ENCODE results near the gene EIF3D.
A peak's percentile ranks its signal among the peaks of the same experiment; 100 is the strongest.

The EIF3D gene

GRCh38 chr22:36506637-36507517 is 22.1 kb downstream of the EIF3D start, which contains the start of gene FOXRED2:
FOXRED2 (minus strand) TSS chr22:36507040; CDS start chr22:36506422, 618 bp downstream.
- peak; percentile 86 to 96 (median 92) for DNase-seq

DNA sequence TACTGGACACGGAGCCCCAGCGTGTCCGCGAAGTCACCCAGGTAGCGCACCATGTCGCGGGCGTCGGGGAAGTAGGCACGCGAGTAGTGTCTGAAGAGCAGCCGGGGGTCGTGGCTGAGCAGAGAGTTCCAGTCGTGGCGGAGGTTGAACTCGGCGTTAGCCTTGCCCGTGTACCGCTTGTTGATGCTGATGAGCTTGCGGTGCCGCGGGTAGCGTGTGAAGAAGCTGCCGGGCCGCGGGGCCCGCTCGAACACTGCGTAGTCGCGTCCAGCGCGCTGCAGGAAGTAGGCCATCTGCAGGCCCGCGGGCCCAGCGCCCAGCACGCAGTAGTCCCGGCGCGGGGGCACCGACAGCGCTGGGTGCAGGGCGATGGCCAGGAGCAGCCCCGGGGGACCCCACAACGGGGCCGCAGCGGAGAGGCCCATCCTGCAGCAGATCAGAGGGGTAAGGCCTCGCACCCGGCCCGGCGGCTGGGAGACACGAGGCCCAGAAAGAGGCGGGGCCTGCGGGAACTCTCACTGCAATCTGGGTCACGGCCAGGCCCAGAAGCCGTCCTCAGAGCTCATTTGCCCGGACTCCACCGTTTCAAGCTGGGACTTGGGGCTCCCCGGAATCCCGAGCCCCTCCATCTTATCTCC is 22.8 kb downstream of the EIF3D start:
- DNase-seq, result no peak

- DNase-seq, result no peak
These were observed 30.9 kb downstream of the EIF3D start for GRCh38 chr22:36497910-36498665.

- peak; percentile 87 to 94 (median 91) for DNase-seq
These were observed 35.3 kb downstream of the EIF3D start for GRCh38 chr22:36493690-36494110.

- DNase-seq, result no peak
These were observed 36.9 kb downstream of the EIF3D start for GRCh38 chr22:36492109-36492508.

DNA sequence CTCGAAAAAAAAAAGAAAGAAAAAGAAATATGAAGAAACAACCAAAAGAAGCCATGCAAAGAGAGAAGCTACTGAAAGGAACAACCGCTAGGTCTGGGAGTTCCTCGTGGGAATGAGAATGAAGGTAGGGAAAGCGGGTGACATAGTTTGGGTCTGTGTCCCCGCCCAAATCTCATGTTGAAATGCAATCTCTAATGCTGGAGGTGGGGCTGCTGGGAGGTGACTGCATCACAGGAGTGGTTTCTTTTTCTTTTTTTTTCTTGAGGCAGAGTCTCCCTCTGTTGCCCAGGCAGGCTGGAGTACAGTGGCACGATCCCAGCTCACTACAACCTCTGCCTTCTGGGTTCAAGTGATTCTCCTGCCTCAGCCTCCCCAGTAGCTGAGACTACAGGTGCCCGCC is 37.8 kb downstream of the EIF3D start:
- DNase-seq, result no peak

GRCh38 chr22:36486619-36487384 is 42.2 kb downstream of the EIF3D start:
- DNase-seq, result peak in 2 of 4 experiments; percentile 43 to 47

GRCh38 chr22:36481393-36482168 is 47.4 kb downstream of the EIF3D start, which contains the start of gene TXN2:
TXN2 (minus strand) TSS chr22:36481640; CDS start chr22:36480837, 803 bp downstream.
- DNase-seq, result peak; percentile 95 to 99 (median 97)

- no peak for DNase-seq
These were observed 48.0 kb downstream of the EIF3D start for GRCh38 chr22:36480941-36481392.

DNA sequence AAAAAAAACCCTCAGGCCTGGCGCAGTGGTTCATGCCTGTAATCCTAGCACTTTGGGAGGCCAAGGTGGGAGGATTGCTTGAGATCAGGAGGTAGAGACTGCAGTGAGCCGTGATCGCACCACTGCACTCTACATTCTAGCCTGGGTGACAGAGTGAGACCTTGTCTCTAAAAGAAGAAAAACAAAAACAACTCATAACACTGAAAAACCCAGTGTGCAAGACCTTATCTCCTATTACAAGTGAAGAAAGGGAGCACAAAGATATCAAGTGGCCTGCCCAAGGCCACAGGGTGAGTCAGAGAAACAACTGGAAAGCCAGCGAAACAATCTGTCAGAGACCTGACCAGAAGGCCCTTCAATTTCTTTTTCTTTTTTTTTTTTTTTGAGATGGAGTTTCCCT is 50.0 kb downstream of the EIF3D start:
- DNase-seq, result no peak

DNA sequence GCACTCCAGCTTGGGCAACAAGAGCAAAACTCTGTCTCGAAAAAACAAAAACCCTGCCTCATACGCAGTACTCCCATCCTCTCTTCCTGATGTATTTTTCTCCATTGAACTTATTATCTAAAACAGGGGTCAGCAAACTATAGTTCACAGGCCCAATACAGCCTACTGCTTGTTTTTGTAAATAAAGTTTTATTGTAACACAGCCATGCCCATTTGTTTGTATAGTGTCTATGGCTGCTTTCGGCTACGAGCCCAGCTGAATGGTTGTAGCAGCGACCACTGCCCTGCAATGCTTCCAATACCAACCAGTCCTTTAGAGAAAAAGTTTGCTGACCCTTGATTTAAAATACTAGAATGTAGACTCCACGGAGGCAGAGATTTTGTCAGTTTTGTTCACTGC is 53.6 kb downstream of the EIF3D start:
- no peak for DNase-seq

DNA sequence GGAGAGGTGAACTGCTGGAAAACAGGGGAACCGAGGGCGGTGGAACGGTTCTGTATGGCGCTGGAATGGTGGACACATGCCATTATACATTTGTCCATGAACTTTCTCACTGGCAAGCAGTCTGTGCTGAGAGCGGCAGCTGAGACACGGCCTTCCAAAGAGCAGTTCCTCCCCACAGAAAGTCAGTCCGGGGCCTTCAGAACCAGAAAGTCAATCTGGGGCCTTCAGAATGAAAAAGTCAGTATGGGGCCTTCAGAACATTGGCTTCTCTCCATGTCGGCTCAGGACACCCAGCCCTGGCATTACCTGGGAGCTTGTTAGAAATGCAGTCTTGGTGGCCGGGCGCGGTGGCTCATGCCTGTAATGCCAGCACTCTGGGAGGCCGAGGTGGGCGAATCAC is 56.3 kb downstream of the EIF3D start:
- no peak for DNase-seq

GRCh38 chr22:36471341-36471821 is 57.6 kb downstream of the EIF3D start:
- no peak for DNase-seq

DNA sequence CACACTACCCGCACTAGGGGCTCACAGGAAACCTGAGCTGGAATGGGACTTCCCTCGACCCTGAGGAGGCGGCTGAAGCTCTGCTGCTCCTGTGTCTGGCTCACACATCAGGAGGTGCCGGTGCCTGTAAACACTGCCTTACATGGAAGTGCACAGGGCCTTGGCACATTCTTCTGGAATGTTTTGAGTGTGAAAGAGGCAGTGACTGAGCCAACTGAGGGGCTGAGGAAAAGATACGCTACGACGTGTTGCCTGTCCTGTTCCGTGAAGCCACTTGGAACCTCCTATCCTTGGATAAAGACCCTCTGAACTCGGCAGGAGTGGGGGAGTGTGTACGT is 58.0 kb downstream of the EIF3D start:
- no peak for DNase-seq

GRCh38 chr22:36470162-36470993 is 58.6 kb downstream of the EIF3D start:
- peak; percentile 82 to 93 (median 88) for DNase-seq

DNA sequence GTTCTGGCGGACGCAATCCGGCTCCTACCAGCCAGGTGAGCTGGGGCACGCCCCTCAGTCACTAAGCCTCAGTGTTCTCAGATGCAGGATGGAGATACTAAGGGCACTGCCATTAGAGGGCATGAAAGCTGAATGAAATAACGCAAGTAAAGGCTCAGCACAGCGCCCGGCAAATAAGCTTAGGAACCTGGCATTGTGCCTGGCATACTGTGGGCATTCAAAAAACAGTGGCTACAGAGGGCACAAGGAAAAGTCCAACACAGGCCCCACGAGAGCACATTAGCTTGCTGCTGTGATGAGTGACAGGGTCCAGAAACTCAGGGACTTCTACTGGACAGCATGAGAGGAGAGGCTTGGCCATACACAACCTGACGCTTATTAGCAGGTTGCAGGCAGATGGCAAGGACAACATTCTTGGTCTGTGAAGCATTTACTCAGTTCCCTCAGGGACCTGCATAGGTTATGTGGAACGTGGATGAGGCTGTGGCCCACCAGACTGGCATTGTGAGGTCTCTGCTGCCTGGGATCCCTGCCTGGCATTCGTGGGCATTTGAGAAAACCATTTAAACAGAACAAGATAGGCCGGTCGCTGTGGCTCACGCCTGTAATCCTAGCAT is 59.8 kb downstream of the EIF3D start:
- no peak for DNase-seq

DNA sequence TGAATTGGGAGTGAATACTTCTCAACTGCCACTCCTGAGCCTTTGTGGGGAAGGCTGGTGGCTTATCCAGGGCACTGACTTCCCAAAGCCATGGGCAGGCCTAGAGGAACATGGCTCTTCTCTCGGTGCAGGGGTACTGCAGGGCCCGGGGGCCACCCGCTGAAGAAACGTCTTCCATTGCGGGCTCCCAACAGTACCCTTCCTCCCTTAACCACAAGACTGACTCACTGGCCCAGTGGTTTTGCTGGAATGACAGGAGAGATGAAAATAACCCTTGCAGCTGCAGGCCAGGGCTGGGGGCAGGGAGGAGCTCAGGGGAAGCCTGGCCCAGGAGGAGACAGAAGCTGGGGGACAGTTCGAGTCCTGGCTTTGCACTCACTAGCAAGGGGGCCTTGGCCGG is 61.0 kb downstream of the EIF3D start:
- peak; percentile 57 to 78 (median 66) for DNase-seq

GRCh38 chr22:36467042-36467810 is 61.7 kb downstream of the EIF3D start:
- no peak for DNase-seq

- no peak for DNase-seq
These were observed 62.7 kb downstream of the EIF3D start for GRCh38 chr22:36466258-36466657.

Measured in suppressor macrophage (primary cell).